ENCODE data around the gene CCL23.

The CCL23 gene

DNA sequence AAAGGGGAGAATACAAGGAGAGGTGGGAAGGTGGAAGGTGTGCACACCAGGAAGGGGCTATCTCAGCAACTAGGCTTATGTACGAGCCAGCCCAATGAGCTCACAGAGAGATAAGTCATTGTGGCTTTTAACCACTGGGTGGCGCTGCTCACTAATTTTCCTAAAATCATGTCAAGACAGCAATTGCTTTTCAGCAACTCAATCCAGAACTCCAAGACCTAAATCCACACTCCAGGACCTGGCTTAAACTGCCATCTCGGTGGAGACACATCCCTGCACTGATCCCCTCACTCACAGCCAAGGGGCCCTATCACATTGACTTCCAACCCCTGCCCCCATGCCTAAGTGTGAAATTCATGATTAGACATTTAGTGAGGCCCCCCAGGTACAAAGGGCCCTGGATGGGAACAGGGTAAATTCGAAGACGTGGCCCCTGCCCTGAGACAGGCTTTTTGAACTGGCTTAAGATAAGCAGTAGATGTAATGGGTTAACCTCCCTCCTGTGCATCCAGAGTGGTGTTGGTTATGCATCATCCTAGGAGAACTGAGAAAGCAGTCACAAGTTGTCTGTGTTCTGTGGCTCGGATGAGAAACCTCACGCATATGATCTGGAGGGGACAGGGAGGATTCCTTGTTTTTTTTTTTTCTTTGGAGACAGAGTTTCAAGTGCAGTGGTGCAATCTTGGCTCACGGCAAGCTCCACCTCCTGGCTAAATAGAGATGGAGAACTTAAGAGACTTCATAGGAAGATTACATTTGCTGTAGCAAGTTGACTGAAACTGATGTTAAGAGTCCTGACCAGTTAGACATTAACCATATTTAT lies 48.0 kb downstream of the CCL23 start:
- peak; percentile 47 to 59 for DNase-seq (ENCODE audit: low read depth in 2 of 2)

DNA sequence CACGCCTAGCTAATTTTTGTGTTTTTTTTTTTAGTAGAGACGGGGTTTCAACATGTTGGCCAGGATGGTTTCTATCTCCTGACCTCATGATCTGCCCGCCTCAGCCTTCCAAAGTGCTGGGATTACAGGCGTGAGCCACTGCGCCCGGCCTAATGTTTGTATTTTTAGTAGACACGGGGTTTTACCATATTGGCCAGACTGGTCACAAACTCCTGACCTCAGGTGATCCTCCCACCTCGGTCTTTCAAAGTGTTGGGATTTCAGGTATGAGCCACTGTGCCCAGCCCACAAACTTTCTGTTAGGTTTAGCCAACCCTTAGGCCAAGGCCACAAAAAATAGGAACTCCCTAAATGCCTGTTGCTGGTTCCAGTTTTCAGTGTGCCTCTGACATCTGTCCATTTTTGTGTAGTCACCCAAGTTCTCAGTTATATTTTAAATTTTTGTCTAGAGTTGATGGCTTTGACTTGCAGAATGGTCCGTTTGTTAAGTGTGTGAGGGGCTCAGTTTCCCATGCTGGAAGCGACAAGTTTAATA lies 49.2 kb downstream of the CCL23 start:
- DNase-seq (ENCODE audit: low read depth in 2 of 2): no peak

GRCh38 chr17:35965272-35965671 lies 52.5 kb downstream of the CCL23 start:
- DNase-seq (ENCODE audit: low read depth in 2 of 2): no peak

GRCh38 chr17:35963663-35964062 lies 54.1 kb downstream of the CCL23 start:
- no peak for DNase-seq (ENCODE audit: low read depth in 2 of 2)

All from stimulated activated CD4-positive, alpha-beta T cell treated with anti-CD3 and anti-CD28 coated beads, Interleukin-1b, Interleukin-23, amount 100 ng/mL, for 4 hours (primary cell).